Vagina (tissue), 2 donors: Measurements from ENCODE around the gene ZCCHC4. TPM values are rescaled to one million over a fixed set of nuclear protein-coding genes. Genes with fewer than 3 reads are reported as not detected.

Experiments
- DNase-seq, 2 donors: peaks; one replicate each; pipeline ENCODE4 v3.0.0-alpha.2; 2017; ENCODE audit errors: extremely low spot score in 2 of 2
- H3K27ac ChIP-seq: fragments of 200-600 bp; sonication (generic); one replicate; pipeline ENCODE4 v1.5.1; 2019
- H3K27me3 ChIP-seq: fragments of 200-600 bp; sonication (generic); one replicate; pipeline ENCODE4 v1.5.1; 2019
- H3K36me3 ChIP-seq, 2 donors: fragments of 200-600 bp; sonication (generic); one replicate each; pipeline ENCODE4 v1.5.1; 2017 to 2019
- H3K4me1 ChIP-seq: fragments of 200-600 bp; sonication (generic); one replicate; pipeline ENCODE4 v1.5.1; 2019
- H3K4me3 ChIP-seq, 2 donors: fragments of 200-600 bp; sonication (generic); 1 replicate in 1 of 2; 2 replicates in 1 of 2; pipeline ENCODE4 v1.5.1; 2016 to 2019
- H3K9me3 ChIP-seq: fragments of 200-600 bp; sonication (generic); one replicate; pipeline ENCODE4 v1.5.1; 2019
- POLR2A ChIP-seq, 2 donors: fragments of 450-650 bp; IDR thresholded peaks; one replicate each; pipeline ENCODE4 v1.6.1; 2017; ENCODE audit warnings: antibody characterized with exemption in 2 of 2, mild to moderate bottlenecking in 2 of 2, moderate library complexity in 2 of 2
- POLR2AphosphoS5 ChIP-seq, 2 donors: sonication (generic); formaldehyde crosslinking; IDR thresholded peaks; one replicate each; pipeline ENCODE4 v1.9.0; 2017; ENCODE audit warnings: antibody characterized with exemption in 2 of 2, mild to moderate bottlenecking in 2 of 2, low read depth in 1 of 2; ENCODE audit not compliant: insufficient read depth in 1 of 2
- intact Hi-C: fragments of 100-400 bp; cut with DNase I; formaldehyde crosslinking; loops from one replicate; pipeline ENCODE4 v1.15.1; 2023
- total RNA-seq: library from RNA; depleted of rRNA; stranded (reverse); fragments of >200 nt; gene quantifications from one replicate; pipeline ENCODE4 v1.2.3, GENCODE V29; 2016
- TF ChIP-seq, protein P1 (sequence below), 3 experiments: fragments of 450-650 bp in 2 of 3; fragments of 200-600 bp in 1 of 3; sonication (generic) in 1 of 3; IDR thresholded peaks; one replicate each; pipeline ENCODE4 v1.5.1; 2017 to 2019; ENCODE audit warnings: antibody characterized with exemption in 3 of 3, mild to moderate bottlenecking in 2 of 3, moderate library complexity in 2 of 3

The ZCCHC4 gene
- total RNA-seq, 1 donor from 2014 or later, result 14.2 TPM

DNA sequence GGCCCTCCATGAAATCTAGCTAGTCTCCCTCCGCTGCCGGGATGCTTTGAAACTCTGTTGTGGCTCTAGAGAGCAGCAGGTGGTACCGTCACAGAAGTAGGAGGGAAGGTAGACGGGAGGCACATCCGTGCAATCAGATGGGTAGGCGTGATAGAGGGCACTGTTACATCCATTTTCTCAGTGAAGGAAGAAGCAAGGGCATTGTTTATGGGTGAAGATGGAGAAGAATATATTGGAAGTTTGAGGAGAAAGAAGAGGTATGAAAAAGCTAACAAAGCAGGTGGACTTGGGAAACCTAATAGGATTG is 65.8 kb downstream of the ZCCHC4 start:
- Histone ChIP-seq H3K9me3 (no peaks in the 10 kb centered on the region), H3K27me3 (no peaks in the 10 kb centered on the region), H3K36me3 (peaks cover 0 to 17% of the 10 kb centered on the region in 2 donors), H3K27ac (no peak overlapping the region), H3K4me1 (peaks cover 23% of the 10 kb centered on the region), H3K4me3 (peak overlapping the region; percentile 14 to 93)
- no peak for DNase-seq
- TF ChIP-seq POLR2AphosphoS5 (IDR thresholded peaks at IDR 0.05; ENCODE audit: insufficient read depth in 1 of 2, low read depth in 1 of 2), result no peak
- TF ChIP-seq, protein P1, sequence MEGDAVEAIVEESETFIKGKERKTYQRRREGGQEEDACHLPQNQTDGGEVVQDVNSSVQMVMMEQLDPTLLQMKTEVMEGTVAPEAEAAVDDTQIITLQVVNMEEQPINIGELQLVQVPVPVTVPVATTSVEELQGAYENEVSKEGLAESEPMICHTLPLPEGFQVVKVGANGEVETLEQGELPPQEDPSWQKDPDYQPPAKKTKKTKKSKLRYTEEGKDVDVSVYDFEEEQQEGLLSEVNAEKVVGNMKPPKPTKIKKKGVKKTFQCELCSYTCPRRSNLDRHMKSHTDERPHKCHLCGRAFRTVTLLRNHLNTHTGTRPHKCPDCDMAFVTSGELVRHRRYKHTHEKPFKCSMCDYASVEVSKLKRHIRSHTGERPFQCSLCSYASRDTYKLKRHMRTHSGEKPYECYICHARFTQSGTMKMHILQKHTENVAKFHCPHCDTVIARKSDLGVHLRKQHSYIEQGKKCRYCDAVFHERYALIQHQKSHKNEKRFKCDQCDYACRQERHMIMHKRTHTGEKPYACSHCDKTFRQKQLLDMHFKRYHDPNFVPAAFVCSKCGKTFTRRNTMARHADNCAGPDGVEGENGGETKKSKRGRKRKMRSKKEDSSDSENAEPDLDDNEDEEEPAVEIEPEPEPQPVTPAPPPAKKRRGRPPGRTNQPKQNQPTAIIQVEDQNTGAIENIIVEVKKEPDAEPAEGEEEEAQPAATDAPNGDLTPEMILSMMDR (IDR thresholded peaks at IDR 0.05), result no peak
- TF ChIP-seq POLR2A (IDR thresholded peaks at IDR 0.05), result no peak
- intact Hi-C loops, result no loop called here

DNA sequence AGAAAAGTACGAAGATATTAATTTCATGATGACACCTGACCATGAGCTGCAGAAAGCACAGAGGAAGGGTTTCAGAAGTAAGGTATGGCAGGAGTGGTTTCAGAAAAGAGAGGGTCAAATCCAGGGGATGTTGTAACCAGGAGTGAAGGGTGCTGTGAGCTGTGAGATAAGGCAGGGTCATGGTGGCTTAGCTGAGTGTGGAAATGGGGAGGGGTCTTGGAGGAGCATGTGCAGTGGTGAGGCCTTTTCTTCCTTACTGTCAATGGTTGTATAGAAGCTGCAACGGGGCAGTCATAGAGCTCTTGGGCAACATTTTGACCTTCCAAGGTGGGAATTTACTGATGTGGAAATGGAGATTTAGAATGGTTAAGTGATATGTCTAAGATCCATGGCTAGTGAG is 67.0 kb downstream of the ZCCHC4 start:
- Histone ChIP-seq H3K27me3 (no peaks in the 10 kb centered on the region), H3K4me3 (no peak overlapping the region), H3K36me3 (peaks cover 0 to 25% of the 10 kb centered on the region in 2 donors), H3K4me1 (peaks cover 23% of the 10 kb centered on the region), H3K27ac (no peak overlapping the region), H3K9me3 (no peaks in the 10 kb centered on the region)
- no peak for DNase-seq
- intact Hi-C loops, result no loop called here
- no peak for TF ChIP-seq POLR2AphosphoS5 (IDR thresholded peaks at IDR 0.05; ENCODE audit: insufficient read depth in 1 of 2, low read depth in 1 of 2)
- TF ChIP-seq, protein P1 (IDR thresholded peaks at IDR 0.05), result no peak
- TF ChIP-seq POLR2A (IDR thresholded peaks at IDR 0.05), result no peak

DNA sequence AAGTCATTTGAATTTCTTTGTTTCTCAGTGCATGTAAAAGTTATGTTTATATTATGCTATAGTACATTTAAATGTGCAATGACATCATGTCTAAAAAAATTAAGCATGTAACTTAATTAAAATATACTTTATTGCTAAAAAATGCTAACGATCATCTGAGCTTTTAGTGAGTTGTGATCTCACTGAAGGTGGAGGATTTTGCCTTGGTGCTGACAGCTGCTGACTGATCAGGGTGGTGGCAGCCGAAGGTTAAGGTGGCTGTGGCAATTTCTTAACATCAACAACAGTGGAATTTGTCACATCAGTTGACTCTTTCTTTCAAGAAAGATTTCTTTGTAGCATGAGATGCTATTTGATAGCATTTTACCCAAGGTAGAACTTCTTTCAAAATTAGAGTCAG is 71.1 kb downstream of the ZCCHC4 start:
- TF ChIP-seq, protein P1 (IDR thresholded peaks at IDR 0.05), result no peak
- no peak for TF ChIP-seq POLR2AphosphoS5 (IDR thresholded peaks at IDR 0.05; ENCODE audit: insufficient read depth in 1 of 2, low read depth in 1 of 2)
- no peak for TF ChIP-seq POLR2A (IDR thresholded peaks at IDR 0.05)
- Histone ChIP-seq H3K36me3 (peaks cover 0 to 29% of the 10 kb centered on the region in 2 donors), H3K9me3 (no peaks in the 10 kb centered on the region), H3K27ac (no peak overlapping the region), H3K4me1 (peaks cover 3% of the 10 kb centered on the region), H3K4me3 (no peak overlapping the region), H3K27me3 (no peaks in the 10 kb centered on the region)
- intact Hi-C loops, result no loop called here
- DNase-seq, result no peak

DNA sequence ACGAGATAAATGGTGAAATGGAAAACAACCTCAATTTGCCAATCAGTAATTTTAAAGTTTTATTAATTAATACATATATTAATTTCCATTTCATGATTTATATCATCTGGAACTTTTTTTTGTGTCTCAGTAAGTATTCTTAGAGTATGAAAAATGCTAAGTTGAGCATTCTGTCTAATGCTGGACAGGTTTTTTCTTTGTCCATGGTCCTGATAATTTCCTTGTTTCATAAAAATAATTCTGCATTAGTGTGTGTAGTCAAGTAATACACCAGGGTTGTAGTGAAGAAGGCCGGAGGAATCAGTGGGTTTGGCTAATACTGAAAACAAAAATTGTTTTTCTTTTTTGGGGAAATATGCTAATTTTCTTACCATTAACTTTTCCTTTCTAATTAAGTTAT is 74.4 kb downstream of the ZCCHC4 start:
- H3K4me1 ChIP-seq, result no peaks in the 10 kb centered on the region
- no peak for TF ChIP-seq POLR2A (IDR thresholded peaks at IDR 0.05)
- TF ChIP-seq POLR2AphosphoS5 (IDR thresholded peaks at IDR 0.05; ENCODE audit: insufficient read depth in 1 of 2, low read depth in 1 of 2), result no peak
- TF ChIP-seq, protein P1 (IDR thresholded peaks at IDR 0.05), result no peak
- H3K36me3 ChIP-seq, result peaks cover 0 to 45% of the 10 kb centered on the region in 2 donors
- H3K4me3 ChIP-seq, result no peak overlapping the region
- H3K27me3 ChIP-seq, result no peaks in the 10 kb centered on the region
- DNase-seq, result no peak
- no peak overlapping the region for H3K27ac ChIP-seq
- no peaks in the 10 kb centered on the region for H3K9me3 ChIP-seq
- intact Hi-C loops, result no loop called here

DNA sequence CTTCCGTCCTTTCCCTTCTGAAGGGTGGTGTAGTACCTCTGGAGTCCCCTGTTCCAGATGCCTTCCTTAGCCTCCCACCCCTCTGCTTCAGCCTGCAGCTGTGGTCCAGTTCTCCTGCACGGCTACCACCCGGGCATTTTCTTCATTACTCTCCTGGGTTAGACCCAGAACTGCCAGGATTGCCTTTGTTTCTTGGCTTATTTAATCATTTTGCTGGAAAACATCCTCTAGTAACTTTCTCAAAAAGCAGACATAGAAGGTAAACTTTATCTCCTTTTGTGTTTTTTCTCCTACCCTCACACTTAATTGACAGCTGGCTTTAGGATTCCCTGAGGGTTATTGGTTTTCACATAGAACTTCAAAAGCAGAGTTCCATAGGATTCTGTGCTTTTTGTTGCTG is 84.7 kb downstream of the ZCCHC4 start:
- Histone ChIP-seq H3K27ac (no peak overlapping the region), H3K27me3 (no peaks in the 10 kb centered on the region), H3K4me3 (no peak overlapping the region), H3K4me1 (no peaks in the 10 kb centered on the region), H3K9me3 (no peaks in the 10 kb centered on the region), H3K36me3 (peaks cover 0 to 56% of the 10 kb centered on the region in 2 donors)
- TF ChIP-seq, protein P1 (IDR thresholded peaks at IDR 0.05), result no peak
- TF ChIP-seq POLR2A (IDR thresholded peaks at IDR 0.05), result no peak
- no peak for TF ChIP-seq POLR2AphosphoS5 (IDR thresholded peaks at IDR 0.05; ENCODE audit: insufficient read depth in 1 of 2, low read depth in 1 of 2)
- DNase-seq, result no peak
- intact Hi-C loops, result no loop called here
